GM19452 (cell line): Measurements from ENCODE around the gene SLC37A4.
"Not testable (repeated sequence)": the region's sequence is repeated elsewhere in the genome, so short reads cannot be mapped to it uniquely, and the experiment has no call there.

ENCODE experiments used
- ATAC-seq: cut with Tn5 transposase; IDR thresholded peaks from one replicate; pipeline ENCODE4 v1.9.1; 2021; ENCODE audit not compliant: unreplicated experiment

Gene SLC37A4

DNA sequence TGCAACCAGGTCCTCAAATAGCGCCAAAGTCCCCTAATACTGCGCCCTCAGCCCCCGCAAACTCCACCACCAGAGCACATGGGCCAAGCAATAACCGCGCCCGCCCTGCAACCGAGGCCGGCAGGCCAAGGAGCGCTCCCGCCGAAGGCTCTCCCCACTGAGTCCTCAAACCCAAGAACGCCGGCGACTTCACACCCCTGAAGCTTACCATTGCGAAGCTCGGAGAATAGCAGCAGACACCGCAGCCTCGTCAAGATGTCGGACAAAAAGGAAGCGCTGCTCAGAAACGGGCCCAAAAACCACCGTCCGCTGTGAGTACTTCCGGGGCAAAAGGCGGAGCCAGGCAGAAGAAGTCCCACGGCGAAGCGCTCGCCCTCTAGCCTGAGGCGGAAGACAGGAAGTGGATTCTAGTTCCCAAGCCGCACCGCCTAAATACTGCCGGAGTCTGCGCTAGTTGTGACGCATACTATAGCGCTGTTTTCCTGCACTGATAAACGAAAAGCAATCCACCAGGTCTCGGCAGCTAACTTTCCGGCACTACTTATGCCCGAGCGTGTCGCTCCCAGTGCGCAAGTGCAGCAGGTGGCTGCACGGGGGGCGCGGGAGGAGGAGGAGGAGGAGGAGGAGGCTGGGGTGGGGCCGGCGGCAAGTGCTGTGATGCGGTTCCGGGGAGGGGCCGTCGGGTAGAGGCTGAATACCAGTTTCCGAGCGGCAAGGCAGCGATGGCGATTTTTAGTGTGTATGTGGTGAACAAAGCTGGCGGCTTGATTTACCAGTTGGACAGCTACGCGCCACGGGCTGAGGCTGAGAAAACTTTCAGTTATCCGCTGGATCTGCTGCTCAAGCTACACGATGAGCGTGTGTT, 12.4 kb downstream of the SLC37A4 start, which contains the start of the genes RPS25 and TRAPPC4:
Gene RPS25, minus strand, starts transcription at position 270 of the 865 bp plus-strand sequence. Its CDS starts 59 bp downstream, at position 211.
Gene TRAPPC4, plus strand, starts transcription at position 693 of the 865 bp plus-strand sequence. Its CDS starts 30 bp downstream, at position 723.
- ATAC-seq, result peak; percentile 82

DNA sequence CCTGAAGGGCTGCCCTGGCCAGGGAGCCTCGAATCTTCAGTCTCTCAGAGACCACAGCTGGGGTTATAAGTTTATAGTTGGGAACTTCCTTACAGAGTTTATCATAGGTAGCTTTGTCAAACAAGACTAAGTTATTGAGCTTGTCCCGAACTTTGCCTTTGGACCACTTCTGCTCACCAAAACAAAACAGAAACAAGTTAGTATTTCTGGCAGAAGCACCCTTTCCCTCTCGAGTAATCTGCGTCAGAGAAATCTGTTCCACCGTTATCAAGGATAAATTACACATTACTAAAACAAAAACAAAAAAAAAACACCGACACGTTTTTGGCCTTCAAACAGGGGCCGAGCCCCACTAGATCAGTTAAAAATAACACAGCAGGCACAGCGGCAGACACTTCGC, 13.3 kb downstream of the SLC37A4 start:
- ATAC-seq, result not testable (repeated sequence)

DNA sequence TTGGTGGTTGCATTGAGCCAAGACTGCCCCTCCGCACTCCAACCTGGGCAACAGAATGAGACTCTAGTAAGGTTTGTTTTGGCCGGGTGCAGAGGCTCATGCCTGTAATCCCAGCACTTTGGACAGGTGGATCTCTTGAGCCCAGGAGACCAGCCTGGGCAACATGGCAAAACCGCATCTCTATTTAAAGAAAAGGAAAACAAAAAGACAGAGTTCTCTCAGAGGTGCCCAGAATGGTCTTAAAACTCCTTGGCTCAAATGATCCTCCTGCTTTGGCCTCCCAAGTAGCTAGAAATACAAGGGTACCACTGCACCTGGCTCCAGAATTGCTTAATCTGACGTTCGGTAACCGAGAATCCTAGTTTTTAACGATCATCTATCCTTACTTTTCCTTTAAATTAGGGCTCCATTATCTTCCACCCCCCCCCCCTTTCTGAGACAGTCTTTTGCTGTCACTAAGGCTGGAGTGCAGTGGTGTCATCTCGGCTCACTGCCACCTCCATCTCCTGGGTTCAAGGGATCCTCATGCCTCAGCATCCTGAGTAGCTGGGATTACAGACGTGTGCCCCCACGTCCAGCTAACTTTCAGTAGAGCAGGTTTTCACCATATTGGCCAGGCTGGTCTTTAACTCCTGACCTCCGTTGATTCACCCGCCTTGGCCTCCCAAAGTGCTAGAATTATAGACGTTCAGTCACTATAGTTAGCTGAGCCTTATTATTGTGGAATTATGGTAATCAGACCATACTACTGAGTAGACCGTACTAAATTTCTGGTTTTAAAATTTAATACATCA, 14.3 kb downstream of the SLC37A4 start:
- no peak for ATAC-seq

DNA sequence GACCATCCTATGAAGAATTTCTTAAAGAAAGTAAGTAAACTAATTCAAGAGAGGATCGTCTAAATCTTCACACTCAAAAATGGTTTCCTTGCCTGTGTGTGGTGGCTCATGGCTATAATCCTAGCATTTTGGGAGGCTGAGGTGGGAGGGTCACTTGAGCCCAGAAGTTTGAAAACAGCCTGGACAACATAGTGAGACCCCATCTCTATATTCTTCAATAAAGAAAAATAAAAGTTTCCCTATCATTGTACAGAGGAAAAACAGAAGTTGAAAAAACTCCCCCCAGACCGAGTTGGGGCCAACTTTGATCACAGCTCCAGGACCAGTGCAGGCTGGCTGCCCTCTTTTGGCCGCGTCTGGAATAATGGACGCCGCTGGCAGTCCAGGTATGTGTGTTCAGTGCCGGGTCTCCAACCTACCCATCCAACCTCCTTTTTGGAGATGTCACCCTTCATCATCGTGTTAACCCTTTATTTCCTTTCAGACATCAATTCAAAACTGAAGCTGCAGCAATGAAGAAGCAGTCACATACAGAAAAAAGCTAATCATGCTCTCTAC, 15.5 kb downstream of the SLC37A4 start:
- no peak for ATAC-seq

DNA sequence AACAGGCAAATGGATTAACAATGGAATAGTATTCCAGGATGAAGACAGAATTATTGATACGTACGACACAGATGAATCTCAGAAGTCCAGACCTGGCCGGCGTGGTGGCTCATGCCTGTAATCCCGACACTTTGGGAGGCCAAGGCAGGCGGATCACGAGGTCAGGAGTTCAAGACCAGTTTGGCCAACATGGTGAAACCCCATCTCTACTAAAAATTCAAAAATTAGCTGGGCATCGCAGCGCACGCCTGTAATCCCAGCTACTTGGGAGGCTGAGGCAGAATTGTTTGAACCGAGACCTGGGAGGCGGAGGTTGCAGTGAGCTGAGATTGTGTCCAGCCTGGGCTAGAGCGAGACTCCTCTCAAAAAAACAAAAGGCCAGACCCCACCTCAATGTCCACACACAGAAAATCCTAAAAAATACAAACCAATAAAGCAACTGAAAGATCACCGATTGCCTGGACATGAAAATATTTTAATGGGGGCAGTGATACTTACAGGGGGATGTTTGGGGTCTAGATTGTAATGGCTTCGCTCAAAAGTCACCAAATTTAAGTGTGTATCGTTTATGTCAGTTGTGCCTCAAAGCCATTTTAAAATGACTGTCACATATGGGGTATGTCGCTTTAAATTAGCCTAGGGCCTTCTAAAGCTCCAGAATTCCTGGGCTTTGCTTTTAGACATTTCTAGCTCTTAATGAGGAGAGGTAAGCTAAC, 16.3 kb downstream of the SLC37A4 start:
- no peak for ATAC-seq

DNA sequence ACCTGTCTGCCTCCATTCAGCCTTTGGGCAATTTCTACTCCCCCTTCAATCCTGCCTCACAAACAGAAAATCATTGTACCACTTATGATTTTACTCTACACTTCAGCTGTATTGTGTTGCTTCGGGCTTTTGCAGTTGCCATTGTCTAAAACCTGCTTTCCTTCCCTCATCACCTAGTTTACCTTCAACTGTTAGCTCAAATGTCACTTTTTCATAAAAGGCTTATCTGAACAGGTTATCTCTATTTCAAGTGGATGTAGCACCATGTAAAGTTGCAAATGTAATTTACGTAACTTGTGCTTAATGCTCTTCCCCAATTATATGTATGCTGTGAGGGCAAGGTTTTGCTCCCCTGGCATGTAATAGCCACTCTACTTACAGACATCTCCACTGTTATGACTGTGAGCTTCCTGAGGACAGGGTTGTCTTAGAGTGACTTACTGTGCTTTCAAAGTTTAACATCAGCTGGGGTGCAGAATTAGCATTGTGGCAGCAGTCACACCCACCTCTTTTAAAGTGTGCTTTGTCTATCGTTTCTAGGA, 18.0 kb downstream of the SLC37A4 start:
- no peak for ATAC-seq

DNA sequence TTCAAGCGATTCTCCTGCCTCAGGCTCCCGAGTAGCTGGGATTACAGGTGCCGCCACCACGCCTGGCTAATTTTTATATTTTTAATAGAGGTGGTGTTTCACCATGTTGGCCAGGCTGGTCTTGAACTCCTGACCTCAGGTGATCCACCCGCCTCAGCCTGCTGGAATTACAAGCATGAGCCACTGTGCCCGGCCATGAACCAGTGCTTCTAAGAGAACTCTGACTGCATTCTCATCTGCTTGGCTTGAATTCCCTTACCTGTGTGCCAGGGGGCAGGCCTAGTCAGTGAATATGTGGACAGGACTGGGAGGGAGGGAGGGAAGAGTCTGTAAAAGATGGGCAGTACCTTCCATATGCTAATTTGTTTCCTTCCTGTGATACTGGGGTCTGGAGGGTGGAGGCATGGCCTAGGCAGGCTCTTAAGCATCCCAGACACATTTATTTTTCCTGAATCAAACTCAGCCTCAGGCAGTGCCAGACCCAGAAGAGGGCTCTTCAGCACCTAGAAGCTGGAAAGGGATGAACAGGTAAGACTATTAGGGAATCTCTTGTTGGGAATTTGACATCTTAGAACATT, 19.1 kb downstream of the SLC37A4 start:
- ATAC-seq, result no peak

DNA sequence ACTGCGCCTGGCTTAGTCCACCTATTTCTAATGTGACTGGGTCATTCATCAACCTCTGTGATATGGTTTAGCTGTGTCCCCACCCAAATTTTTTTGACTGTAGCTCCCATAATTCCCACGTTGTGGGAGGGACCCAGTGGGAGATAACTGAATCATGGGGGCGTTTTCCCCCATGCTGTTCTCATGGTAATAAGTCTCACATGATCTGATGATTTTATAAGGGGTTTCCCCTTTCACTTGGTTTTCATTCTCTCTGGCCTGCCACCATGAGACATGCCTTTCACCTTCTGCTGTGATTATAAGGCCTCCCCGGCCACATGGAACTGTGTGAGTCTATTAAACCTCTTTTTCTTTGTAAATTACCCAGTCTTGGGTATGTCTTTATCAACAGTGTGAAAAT, 24.0 kb downstream of the SLC37A4 start:
- no peak for ATAC-seq

DNA sequence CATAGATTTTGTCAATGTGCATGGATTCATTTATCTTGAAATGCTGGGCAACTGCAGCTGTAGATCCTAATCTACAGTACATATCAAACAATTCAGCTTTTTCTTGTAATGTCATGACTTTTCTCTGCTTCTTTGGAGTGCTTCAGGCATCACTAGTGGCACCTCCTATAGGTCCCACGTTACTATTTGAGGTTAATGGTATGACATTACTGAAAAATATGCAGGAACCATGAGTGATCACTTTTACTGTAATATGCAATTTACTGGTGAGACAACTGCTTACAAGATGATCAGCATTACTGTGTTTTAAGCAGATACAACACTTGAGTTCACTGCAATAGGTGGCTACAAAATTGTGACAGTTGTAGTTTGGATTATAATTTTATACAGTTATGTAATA, 29.8 kb downstream of the SLC37A4 start:
- ATAC-seq, result no peak

DNA sequence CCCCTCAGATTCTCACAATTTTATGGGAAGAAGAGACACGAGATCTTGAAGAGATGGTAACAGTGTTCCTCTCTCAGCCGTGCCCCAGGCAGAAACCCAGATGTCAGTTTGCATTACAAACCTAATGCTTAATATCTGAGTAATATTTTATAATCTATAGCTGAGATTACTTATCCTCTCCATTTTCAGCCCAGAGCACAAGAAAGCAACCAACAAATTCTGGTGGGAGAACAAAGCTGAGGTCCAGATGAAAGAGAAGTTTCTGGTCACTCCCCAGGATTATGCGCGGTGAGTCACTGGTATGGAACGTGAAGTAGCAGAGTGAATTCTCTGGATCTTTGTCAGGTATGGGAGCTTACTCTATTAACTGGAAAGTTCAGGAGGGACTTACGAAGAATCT, 31.9 kb downstream of the SLC37A4 start:
- ATAC-seq, result no peak

DNA sequence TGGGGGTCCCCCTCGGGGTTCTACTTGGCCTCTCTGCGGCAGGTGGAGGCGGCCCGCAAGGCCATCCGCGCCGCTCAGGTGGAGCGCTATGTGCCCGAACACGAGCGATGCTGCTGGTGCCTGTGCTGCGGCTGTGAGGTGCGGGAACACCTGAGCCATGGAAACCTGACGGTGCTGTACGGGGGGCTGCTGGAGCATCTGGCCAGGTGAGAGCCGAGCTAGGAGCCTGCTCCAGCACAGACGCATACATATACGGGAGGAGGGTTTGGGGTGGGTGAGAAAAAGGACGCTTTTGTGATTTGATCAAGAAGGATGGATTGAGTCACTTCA, 32.3 kb downstream of the SLC37A4 start:
- no peak for ATAC-seq

DNA sequence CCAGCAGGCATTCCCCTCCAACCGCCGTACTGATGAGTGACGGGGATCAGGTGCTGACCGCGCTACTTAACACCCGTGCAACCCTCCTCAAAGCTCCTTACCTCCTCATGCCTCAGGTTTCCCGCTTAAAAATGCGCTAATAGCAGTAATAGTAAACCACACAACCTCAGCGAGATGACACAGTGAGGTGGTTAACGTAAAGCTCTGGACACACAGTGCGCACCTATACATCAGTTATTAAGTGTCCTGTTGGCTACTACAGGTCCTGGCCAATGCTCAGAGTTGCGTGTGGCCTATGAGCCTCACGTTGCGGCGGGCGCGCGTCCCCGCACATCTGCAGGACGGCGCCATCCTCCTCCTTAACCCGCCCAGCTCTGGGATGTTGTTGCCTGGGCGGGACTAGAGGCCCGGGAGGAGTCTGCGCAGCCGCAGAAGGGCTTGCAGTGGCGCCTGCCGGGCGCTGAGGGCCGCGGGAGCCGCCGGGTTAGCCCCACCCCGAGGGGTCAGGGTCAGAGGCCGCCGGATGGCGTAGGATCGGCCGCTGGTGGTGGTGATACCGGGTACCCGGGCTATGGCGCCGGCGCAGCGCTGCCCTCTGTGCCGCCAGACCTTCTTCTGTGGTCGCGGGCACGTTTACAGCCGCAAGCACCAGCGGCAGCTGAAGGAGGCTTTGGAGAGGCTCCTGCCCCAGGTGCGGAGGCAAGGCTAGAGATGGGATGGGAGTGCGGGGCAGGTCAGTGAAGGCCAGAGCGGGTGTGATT, 32.9 kb downstream of the SLC37A4 start, which contains the start of gene CENATAC:
Gene CENATAC, plus strand, starts transcription at position 512 of the 761 bp plus-strand sequence. Its CDS starts 60 bp downstream, at position 572.
- ATAC-seq, result peak; percentile 89

DNA sequence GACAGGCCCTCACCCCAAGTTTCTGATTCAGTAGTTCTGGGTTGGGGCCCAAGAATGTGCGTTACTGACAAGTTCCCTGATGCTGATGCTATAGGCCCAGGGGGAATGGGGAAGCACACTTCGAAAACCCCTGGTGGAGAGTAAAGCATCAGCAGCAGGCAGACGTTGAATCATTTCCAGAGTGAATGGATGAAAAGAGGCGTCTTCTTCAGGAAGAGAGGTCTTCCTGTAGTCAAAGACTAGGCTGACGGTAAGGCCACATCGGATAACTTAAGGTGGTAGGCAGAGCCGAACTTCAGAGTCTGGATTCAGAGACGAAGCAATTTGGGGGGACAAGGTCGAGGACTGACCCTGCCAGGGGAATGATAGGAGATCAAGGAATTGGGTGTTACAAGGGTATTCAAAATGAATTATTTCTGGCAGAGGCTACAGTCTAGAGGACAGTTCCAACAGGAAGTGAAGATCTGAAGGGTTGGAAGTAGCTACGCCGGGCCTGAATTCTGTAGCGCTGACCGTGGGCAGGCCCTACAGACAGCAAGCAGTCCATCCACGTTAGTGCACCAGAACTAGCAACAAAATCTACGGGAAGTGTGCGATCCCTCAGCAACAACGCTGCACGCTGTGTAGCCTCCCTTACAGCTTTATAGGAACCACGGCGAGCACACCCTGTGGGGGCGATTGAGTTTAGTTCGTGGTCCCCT, 33.6 kb downstream of the SLC37A4 start:
- ATAC-seq, result no peak

DNA sequence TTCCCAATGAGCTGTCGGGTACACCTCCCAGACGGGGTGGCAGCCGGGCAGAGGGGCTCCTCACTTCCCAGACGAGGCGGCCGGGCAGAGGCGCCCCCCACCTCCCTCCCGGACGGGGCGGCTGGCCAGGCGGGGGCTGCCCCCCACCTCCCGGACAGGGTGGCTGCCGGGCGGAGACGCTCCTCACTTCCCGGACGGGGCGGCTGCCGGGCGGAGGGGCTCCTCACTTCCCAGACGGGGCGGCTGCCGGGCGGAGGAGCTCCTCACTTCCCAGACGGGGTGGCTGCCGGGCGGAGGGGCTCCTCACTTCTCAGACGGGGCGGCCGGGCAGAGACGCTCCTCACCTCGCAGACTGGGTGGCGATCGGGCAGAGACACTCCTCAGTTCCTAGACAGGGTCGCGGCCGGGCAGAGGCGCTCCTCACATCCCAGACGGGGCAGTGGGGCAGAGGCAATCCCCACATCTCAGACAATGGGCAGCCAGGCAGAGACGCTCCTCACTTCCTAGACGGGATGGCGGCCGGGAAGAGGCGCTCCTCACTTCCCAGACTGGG, 39.1 kb downstream of the SLC37A4 start:
- ATAC-seq, result not testable (repeated sequence)

DNA sequence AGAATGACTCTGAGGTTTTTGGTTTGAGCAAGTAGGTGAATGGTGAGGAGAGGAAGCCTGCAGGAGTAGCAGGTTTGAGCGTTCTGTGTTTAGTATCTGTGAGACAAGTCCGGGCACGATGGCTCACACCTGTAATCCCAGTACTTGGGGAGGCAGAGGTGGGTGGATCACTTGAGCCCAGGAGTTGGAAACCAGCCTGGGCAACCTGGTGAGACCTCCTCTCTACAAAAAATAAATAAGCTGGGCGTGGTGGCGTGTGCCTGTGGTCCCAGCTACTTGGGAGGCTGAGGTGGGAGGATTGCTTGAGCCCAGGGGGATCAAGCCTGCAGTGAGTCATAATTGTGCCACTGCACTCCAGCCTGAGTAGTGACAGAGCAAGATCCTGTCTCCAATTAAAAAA, 42.4 kb downstream of the SLC37A4 start:
- ATAC-seq, result no peak

DNA sequence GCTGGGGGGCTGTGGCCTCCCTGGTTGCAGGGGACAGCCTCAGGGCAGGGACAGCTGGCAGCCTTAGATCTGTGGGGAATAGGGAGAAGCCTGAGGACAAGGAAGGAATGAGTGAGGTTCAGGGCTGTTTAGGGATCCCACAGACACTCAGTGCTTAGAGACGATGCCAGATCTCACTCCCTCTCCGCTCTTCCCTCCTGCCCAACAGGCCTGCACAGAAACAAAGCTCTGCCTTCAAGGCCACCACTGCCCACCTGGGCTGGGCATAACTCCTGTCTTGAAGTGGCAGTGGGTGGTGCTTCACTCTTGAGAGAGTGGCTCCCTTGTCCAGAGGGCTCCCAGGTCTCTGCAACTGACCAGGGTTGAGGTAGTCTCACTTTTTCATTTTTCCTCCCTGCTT, 45.9 kb downstream of the SLC37A4 start:
- no peak for ATAC-seq

DNA sequence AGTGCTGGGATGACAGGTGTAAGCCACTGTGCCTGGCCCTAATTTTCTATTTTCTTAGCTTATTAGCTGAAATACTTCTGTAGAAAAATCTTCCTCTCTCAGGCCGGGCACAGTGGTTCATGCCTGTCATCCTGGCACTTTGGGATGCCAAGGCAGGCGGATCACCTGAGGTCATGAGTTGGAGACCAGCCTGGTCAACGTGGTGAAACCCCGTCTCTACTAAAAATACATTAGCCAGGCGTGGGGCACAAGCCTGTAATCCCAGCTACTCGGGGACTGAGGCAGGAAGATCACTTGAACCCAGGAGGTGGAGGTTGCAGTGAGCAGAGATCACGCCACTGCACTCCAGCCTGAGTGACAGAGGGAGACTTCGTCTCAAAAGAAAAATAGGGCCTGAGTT, 46.3 kb downstream of the SLC37A4 start:
- ATAC-seq, result not testable (repeated sequence)

DNA sequence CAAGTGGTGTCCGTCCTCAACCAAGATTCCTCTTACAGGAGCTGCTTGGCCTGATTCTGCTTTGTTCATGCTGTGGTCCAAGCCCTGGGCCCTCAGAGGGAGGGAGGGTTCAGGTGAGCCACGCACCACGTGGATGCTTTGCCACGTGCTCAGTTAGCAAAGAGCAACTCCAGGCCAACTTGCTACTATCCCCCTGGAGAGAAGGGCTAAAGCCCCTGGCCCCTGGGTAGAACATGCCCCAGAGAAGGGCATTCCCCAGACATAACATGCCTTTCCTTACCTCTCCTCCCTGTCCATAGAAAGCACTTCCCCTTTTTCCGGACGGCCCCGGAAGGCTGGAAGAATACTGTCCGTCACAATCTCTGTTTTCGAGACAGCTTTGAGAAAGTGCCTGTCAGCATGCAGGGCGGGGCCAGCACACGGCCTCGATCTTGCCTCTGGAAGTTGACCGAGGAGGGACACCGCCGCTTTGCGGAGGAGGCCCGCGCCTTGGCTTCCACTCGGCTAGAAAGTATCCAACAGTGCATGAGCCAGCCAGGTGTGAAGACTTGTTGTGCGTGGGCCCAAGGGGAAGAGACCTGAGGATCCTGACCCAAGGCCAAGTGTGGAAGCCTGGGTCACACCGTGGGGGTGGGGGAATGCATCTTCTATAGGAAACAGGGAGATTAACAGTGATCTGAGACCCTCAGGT, 50.3 kb downstream of the SLC37A4 start:
- no peak for ATAC-seq
